ENCODE data around the gene BRD1. TPM values are rescaled to one million over a fixed set of nuclear protein-coding genes. Genes with fewer than 3 reads are reported as not detected.

Gene BRD1
- total and polyA plus RNA-seq, 9 of the 15 experiments (the other 6 are each of a cell fraction or from before 2014, with no cell fraction given), result 0.42 to 17.6 (median 5.5) TPM

GRCh38 chr22:49764127-49764581, 63.5 kb downstream of the BRD1 start:
- Histone ChIP-seq H3K27me3 (ENCODE audit: control insufficient read depth in 2 of 2, insufficient read depth in 2 of 2, low read length in 2 of 2) (peaks cover 0 to 14% of the 10 kb centered on the region in 2 experiments; a peak in 2 of 5 replicates), H3K4me1 (replicated peaks in 1 of 2; ENCODE audit: control insufficient read depth in 2 of 2, insufficient read depth in 2 of 2, low read length in 2 of 2) (peaks cover 0 to 18% of the 10 kb centered on the region in 2 experiments; a peak in 3 of 5 replicates), H3K79me2 (ENCODE audit: control insufficient read depth, insufficient read depth, low read length) (no peaks in the 10 kb centered on the region), H2AFZ (ENCODE audit: low read depth, low read length) (no peak overlapping the region), H3K9ac (ENCODE audit: insufficient read depth in 1 of 2, low read depth in 2 of 2, low read length in 2 of 2) (no peak overlapping the region), H3K9me3 (replicated peaks; ENCODE audit: control insufficient read depth, insufficient read depth, low read depth, low read length) (peaks cover 3% of the 10 kb centered on the region), H4K20me1 (replicated peaks; ENCODE audit: control insufficient read depth, insufficient read depth, low read length) (no peaks in the 10 kb centered on the region), H3K9me1 (ENCODE audit: control insufficient read depth, insufficient read depth, low read length) (no peaks in the 10 kb centered on the region), H3K36me3 (ENCODE audit: control insufficient read depth, insufficient read depth, low read length) (no peaks in the 10 kb centered on the region), H3K4me3 (no peak overlapping the region), H3K4me2 (ENCODE audit: insufficient read depth, low read length) (no peak overlapping the region), H3K27ac (ENCODE audit: extremely low read depth, low read depth, low read length) (no peak overlapping the region)
- no TSS peak for BruUV-seq (replicated peaks)
- ChIA-PET CTCF (ENCODE audit: low intra/inter-chr PET ratio) (no interaction called here), POLR2A (no interaction called here)
- in situ Hi-C loops (cut with MboI), result no loop called here
- FAIRE-seq (no peak), ATAC-seq (no peak), DNase-seq (ENCODE audit: extremely low read depth in 1 of 4, low spot score in 3 of 4) (no peak)
- TF ChIP-seq TAF1 (IDR thresholded peaks at IDR 0.05; ENCODE audit: control insufficient read depth, extremely low read depth, insufficient read depth, low read length, severe bottlenecking) (no peak), ZNF384 (IDR thresholded peaks at IDR 0.05; ENCODE audit: low read depth, low read length) (no peak), HNRNPH1 (optimal IDR thresholded peaks at IDR 0.05; ENCODE audit: low read depth, low read length) (no peak), MXI1 (IDR thresholded peaks at IDR 0.05; ENCODE audit: low read depth, low read length) (no peak), ZBTB5 (IDR thresholded peaks at IDR 0.05) (no peak)
- 23% methylated on average over 22 of the region's 24 CpGs for WGBS (ENCODE audit: insufficient coverage, low coverage, missing lambda C conversion rate)
- intact Hi-C loops (cut with micrococcal nuclease), result no loop called here

Measured in K562 (cell line).